SK-N-SH (cell line): Measurements from ENCODE around the gene TOR4A. TPM values are rescaled to one million over a fixed set of nuclear protein-coding genes. Genes with fewer than 3 reads are reported as not detected.
"Not testable (repeated sequence)": the region's sequence is repeated elsewhere in the genome, so short reads cannot be mapped to it uniquely, and the experiment has no call there.

Experiments used
- CTCF ChIA-PET: fragments of 300-600, 350-600 bp; formaldehyde crosslinking; extraction: SDS; loops from one replicate; lab custom pipeline; 2021; lab: Yijun Ruan, JAX
- POLR2A ChIA-PET: fragments of 350-600 bp; sonication (Branson Sonifier 250); formaldehyde crosslinking; extraction: SDS; loops from one replicate; lab custom pipeline; 2020; ENCODE audit warnings: antibody characterized with exemption, inconsistent platforms; lab: Yijun Ruan, JAX
- DNase-seq: peaks from one replicate; pipeline ENCODE4 v3.0.0; 2012
- H2AFZ ChIP-seq: fragments of 200-600 bp; sonication (generic); 2 replicates; pipeline ENCODE4 v1.8.1; 2016; ENCODE audit warnings: antibody characterized with exemption, mild to moderate bottlenecking, low read depth
- H3F3A ChIP-seq: fragments of 200-600 bp; sonication (generic); replicated peaks from 2 replicates; pipeline ENCODE3; 2016; ENCODE audit warnings: antibody characterized with exemption, mild to moderate bottlenecking; ENCODE audit not compliant: insufficient read depth
- H3K27ac ChIP-seq, 2 experiments: fragments of 200-500 bp in 1 of 2; fragments of 200-600 bp in 1 of 2; sonication (Bioruptor generic) in 1 of 2; sonication (generic), shearing (Covaris generic) in 1 of 2; 2 replicates each; pipeline versions ENCODE4 v1.5.1 to v1.6.1; 2014 to 2016; ENCODE audit warnings: low read depth in 2 of 2, inconsistent platforms in 1 of 2, low read length in 1 of 2, mild to moderate bottlenecking in 1 of 2, mixed read lengths in 1 of 2
- H3K27me3 ChIP-seq: fragments of 200-600 bp; sonication (generic), shearing (Covaris generic); 2 replicates; pipeline ENCODE4 v1.6.1; 2016; ENCODE audit warnings: mixed run types; ENCODE audit not compliant: insufficient read depth
- H3K36me3 ChIP-seq, 2 experiments: fragments of 200-500 bp in 1 of 2; fragments of 200-600 bp in 1 of 2; sonication (Bioruptor generic) in 1 of 2; sonication (generic) in 1 of 2; replicated peaks in 1 of 2; 2 replicates each; pipeline versions ENCODE3 to v1.5.1; 2014 to 2016; ENCODE audit warnings: low read length in 1 of 2, mild to moderate bottlenecking in 1 of 2; ENCODE audit not compliant: insufficient read depth in 2 of 2, control insufficient read depth in 1 of 2
- H3K4me1 ChIP-seq, 2 experiments: fragments of 200-500 bp in 1 of 2; fragments of 200-600 bp in 1 of 2; sonication (Bioruptor generic) in 1 of 2; sonication (generic), shearing (Covaris generic) in 1 of 2; 2 replicates each; pipeline versions ENCODE4 v1.5.1 to v1.6.1; 2014 to 2016; ENCODE audit warnings: low read depth in 1 of 2, low read length in 1 of 2, mixed run types in 1 of 2; ENCODE audit not compliant: insufficient read depth in 2 of 2, control insufficient read depth in 1 of 2
- H3K4me2 ChIP-seq: fragments of 200-600 bp; sonication (generic), shearing (Covaris generic); 2 replicates; pipeline ENCODE4 v1.6.1; 2017; ENCODE audit warnings: mixed run types
- H3K4me3 ChIP-seq, 2 experiments: fragments of 200-500 bp in 1 of 2; fragments of 200-600 bp in 1 of 2; sonication (Bioruptor generic) in 1 of 2; sonication (generic), shearing (Covaris generic) in 1 of 2; 2 replicates each; pipeline versions ENCODE4 v1.5.1 to v1.8.1; 2014 to 2016; ENCODE audit warnings: low read depth in 2 of 2, inconsistent platforms in 1 of 2, low read length in 1 of 2, mild to moderate bottlenecking in 1 of 2, mixed read lengths in 1 of 2, moderate library complexity in 1 of 2
- H3K79me2 ChIP-seq: fragments of 200-600 bp; sonication (generic); 2 replicates; pipeline ENCODE4 v1.8.1; 2017; ENCODE audit warnings: mild to moderate bottlenecking; ENCODE audit not compliant: insufficient read depth
- H3K9ac ChIP-seq: fragments of 200-600 bp; sonication (generic); 2 replicates; pipeline ENCODE4 v1.6.1; 2017; ENCODE audit warnings: mixed run types
- H3K9me2 ChIP-seq: fragments of 200-600 bp; sonication (generic); 2 replicates; pipeline ENCODE4 v1.6.1; 2017; ENCODE audit warnings: mixed run types
- H3K9me3 ChIP-seq: fragments of 200-600 bp; sonication (generic); 2 replicates; pipeline ENCODE4 v1.6.1; 2017; ENCODE audit warnings: mixed run types, mild to moderate bottlenecking, moderate library complexity
- H4K20me1 ChIP-seq: fragments of 200-600 bp; sonication (generic); 2 replicates; pipeline ENCODE4 v1.6.1; 2017; ENCODE audit warnings: mild to moderate bottlenecking, mixed run types; ENCODE audit not compliant: insufficient read depth
- EP300 ChIP-seq, 2 experiments: IDR thresholded peaks; 2 replicates each; pipeline versions ENCODE4 v1.4.0 to v1.6.1; 2012; ENCODE audit warnings: borderline replicate concordance in 1 of 2, low read depth in 1 of 2, low read length in 1 of 2
- MXI1 ChIP-seq: IDR thresholded peaks from 2 replicates; pipeline ENCODE4 v1.6.1; 2012; ENCODE audit warnings: mild to moderate bottlenecking, low read depth, low read length, improper control_type of control experiment
- RAD21 ChIP-seq: IDR thresholded peaks from 2 replicates; pipeline ENCODE4 v1.6.1; 2012; ENCODE audit warnings: mild to moderate bottlenecking, low read length
- RCOR1 ChIP-seq: fragments of 150-350 bp; IDR thresholded peaks from 2 replicates; pipeline ENCODE4 v1.6.1; 2017; ENCODE audit warnings: antibody characterized with exemption, low read length
- RFX5 ChIP-seq: IDR thresholded peaks from 2 replicates; pipeline ENCODE4 v1.6.1; 2012; ENCODE audit warnings: mild to moderate bottlenecking, improper control_type of control experiment, low read length
- SIN3A ChIP-seq: IDR thresholded peaks from 2 replicates; pipeline ENCODE4 v1.6.1; 2012; ENCODE audit warnings: low read depth, mild to moderate bottlenecking, low read length, moderate library complexity, borderline replicate concordance
- YY1 ChIP-seq: IDR thresholded peaks from 2 replicates; pipeline ENCODE4 v1.4.0; 2012; ENCODE audit warnings: low read depth, mild to moderate bottlenecking
- WGBS: methylation state at CpG from one replicate; pipeline ENCODE4 v1.1.6; 2017; ENCODE audit warnings: low lambda C conversion rate; 5-methylcytosine and 5-hydroxymethylcytosine counted together
- polyA plus RNA-seq, 3 experiments: library from polyadenylated mRNA; depleted of rRNA; stranded (reverse); fragments of >200 nt; gene quantifications; 2 replicates each; pipeline ENCODE4 v1.2.3, GENCODE V29; 2012
- TF ChIP-seq, protein P1 (sequence below): IDR thresholded peaks from 2 replicates; pipeline ENCODE4 v1.6.1; 2012; ENCODE audit warnings: mild to moderate bottlenecking, low read depth, low read length, moderate library complexity
- TF ChIP-seq, protein P2 (sequence below): fragments of 150-350 bp; IDR thresholded peaks from 2 replicates; pipeline ENCODE4 v1.6.1; 2017; ENCODE audit warnings: antibody characterized with exemption, low read length, low read depth, borderline replicate concordance

TOR4A gene
- polyA plus RNA-seq, 1 of the 3 experiments (the other 2 are of a cell fraction), result 0.81 TPM

DNA sequence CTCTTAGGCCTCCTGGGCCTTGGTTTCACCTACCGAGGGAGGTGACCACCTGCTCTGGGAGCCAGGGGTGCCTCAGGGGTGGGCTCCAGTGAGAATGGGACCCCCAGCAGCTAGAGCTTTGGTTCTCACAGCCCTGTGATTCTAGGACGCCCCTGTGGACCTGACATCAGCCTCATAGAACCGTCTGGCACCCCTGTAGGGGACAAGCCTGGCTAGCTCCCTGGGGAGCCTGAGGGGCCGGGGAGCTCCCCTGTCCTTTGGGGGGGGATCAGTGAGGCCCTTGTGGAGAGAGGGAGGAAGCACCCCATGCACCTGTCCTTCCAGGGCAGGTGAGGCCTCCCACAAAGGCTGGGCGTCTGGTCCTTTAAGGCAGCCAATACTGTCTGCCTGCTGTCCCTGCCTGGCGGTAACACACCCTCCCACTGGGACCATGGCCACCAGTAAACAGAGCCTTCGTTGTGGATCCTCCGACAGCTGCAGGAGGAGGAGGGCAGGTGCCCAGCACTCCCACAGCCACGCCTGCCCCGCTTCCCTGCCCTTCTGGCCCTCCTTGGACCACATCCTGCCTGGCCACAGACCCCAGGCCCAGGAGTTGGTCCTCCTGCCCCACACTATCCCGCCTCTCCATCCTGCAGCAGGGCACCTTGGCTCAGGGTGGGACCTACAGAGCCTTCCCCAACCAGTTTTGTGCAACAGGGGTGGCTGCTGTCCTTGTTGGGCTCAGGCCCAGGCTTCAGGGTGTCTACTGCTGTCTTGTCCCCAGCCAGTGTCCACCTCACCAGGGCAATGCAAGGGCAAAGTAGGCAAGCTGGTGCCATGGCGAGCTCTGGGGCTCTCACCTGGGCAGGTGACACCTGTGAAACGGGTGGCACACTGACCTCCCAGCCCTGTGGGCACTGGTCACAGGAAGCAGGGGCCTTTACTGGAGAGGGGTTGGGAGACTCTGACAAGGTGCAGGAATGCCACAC is 39.5 kb upstream of the TOR4A start:
- H3K4me2 ChIP-seq, result peak overlapping the region; percentile 97

DNA sequence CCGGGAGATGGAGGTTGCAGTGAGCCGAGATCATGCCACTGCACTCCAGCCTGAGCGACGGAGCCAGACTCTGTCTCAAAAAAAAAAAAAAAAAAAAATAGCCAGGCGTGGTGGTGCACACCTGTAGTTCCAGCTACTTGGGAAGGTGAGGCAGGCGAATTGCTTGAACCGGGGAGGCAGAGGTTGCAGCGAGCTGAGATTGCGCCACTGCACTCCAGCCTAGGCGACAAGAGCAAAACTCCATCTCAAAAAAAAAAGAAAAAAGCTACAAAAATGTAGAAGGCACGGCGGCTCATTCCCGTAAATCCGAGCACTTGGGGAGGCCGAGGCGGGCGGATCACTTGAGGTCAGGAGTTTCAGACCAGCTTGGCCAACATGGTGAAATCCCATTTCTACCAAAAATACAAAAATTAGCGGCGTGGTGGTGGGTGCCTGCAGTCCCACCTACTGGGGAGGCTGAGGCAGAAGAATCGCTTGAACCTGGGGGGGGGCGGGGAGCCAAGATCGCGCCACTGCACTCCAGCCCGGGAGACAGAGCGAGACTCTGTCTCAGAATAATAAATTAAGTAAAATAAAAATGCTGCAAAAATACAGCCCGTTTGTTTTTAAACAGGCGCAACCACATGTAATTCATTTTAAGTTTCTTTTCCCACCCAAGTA is 37.9 kb upstream of the TOR4A start:
- peaks cover 55% of the 10 kb centered on the region for H3K79me2 ChIP-seq
- peaks cover 29% of the 10 kb centered on the region for H4K20me1 ChIP-seq
- H3K4me1 ChIP-seq, result peaks cover 17 to 37% of the 10 kb centered on the region in 2 experiments; a peak in 2 of 4 replicates
- peaks cover 19% of the 10 kb centered on the region for H3F3A ChIP-seq
- ChIA-PET POLR2A (interaction anchor here (1.2 to 6.4 kb wide), 6 partner anchors 16 to 153 kb away, joined by 4 to 83 read pairs (median 14); partner anchors contain the start of genes ANAPC2, CYSRT1, MAN1B1 and NELFB), CTCF (interaction anchor here (1.1 to 3.8 kb wide), 13 partner anchors 11 to 210 kb away, joined by 3 to 33 read pairs (median 4); partner anchors contain the start of genes NELFB, NPDC1, NRARP and RNF224)
- H3K36me3 ChIP-seq, result peaks cover 13 to 20% of the 10 kb centered on the region in 2 experiments
- DNase-seq, H3K27me3 ChIP-seq, H3K9me3 ChIP-seq, H3K9me2 ChIP-seq, H2AFZ ChIP-seq: not testable (repeated sequence)
- peak overlapping the region; percentile 57 to 71 for H3K4me3 ChIP-seq
- WGBS, result 55% methylated on average over 27 of the region's 27 CpGs
- H3K27ac ChIP-seq, result peak overlapping the region; percentile 95 to 98
- peak overlapping the region; percentile 94 for H3K9ac ChIP-seq
- peak overlapping the region; percentile 97 for H3K4me2 ChIP-seq

More for the DNA sequence above, 39.5 kb upstream of the TOR4A start:
- Histone ChIP-seq H2AFZ (no peak overlapping the region), H3K27me3 (no peaks in the 10 kb centered on the region), H3K27ac (no peak overlapping the region), H4K20me1 (peaks cover 15% of the 10 kb centered on the region), H3K9me2 (no peaks in the 10 kb centered on the region), H3K4me3 (no peak overlapping the region), H3K9ac (no peak overlapping the region), H3K4me1 (peaks cover 15 to 33% of the 10 kb centered on the region in 2 experiments; a peak in 2 of 4 replicates), H3K79me2 (peaks cover 43% of the 10 kb centered on the region), H3F3A (peaks cover 14% of the 10 kb centered on the region), H3K36me3 (peaks cover 9 to 13% of the 10 kb centered on the region in 2 experiments), H3K9me3 (no peaks in the 10 kb centered on the region)
- TF ChIP-seq EP300 (IDR thresholded peaks at IDR 0.05; ENCODE audit: borderline replicate concordance in 1 of 2, low read depth in 1 of 2, low read length in 1 of 2) (no peak), RCOR1 (no peak), SIN3A (no peak), RAD21 (no peak), MXI1 (no peak), RFX5 (no peak), YY1 (no peak)
- TF ChIP-seq, protein P1, sequence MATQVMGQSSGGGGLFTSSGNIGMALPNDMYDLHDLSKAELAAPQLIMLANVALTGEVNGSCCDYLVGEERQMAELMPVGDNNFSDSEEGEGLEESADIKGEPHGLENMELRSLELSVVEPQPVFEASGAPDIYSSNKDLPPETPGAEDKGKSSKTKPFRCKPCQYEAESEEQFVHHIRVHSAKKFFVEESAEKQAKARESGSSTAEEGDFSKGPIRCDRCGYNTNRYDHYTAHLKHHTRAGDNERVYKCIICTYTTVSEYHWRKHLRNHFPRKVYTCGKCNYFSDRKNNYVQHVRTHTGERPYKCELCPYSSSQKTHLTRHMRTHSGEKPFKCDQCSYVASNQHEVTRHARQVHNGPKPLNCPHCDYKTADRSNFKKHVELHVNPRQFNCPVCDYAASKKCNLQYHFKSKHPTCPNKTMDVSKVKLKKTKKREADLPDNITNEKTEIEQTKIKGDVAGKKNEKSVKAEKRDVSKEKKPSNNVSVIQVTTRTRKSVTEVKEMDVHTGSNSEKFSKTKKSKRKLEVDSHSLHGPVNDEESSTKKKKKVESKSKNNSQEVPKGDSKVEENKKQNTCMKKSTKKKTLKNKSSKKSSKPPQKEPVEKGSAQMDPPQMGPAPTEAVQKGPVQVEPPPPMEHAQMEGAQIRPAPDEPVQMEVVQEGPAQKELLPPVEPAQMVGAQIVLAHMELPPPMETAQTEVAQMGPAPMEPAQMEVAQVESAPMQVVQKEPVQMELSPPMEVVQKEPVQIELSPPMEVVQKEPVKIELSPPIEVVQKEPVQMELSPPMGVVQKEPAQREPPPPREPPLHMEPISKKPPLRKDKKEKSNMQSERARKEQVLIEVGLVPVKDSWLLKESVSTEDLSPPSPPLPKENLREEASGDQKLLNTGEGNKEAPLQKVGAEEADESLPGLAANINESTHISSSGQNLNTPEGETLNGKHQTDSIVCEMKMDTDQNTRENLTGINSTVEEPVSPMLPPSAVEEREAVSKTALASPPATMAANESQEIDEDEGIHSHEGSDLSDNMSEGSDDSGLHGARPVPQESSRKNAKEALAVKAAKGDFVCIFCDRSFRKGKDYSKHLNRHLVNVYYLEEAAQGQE, result no peak
- TF ChIP-seq, protein P2, sequence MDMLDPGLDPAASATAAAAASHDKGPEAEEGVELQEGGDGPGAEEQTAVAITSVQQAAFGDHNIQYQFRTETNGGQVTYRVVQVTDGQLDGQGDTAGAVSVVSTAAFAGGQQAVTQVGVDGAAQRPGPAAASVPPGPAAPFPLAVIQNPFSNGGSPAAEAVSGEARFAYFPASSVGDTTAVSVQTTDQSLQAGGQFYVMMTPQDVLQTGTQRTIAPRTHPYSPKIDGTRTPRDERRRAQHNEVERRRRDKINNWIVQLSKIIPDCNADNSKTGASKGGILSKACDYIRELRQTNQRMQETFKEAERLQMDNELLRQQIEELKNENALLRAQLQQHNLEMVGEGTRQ, result no peak
- DNase-seq, result no peak
- 86% methylated on average over 6 of the region's 13 CpGs for WGBS
- CTCF ChIA-PET, result interaction anchor here (0.7 to 4.5 kb wide), 14 partner anchors 10 to 189 kb away, joined by 3 to 95 read pairs (median 10); partner anchors contain the start of genes ANAPC2, CYSRT1, DPP7 and LRRC26
- POLR2A ChIA-PET, result interaction anchor here (6.4 kb wide), 1 partner anchor 18 kb away, joined by 83 read pairs; the partner anchor contains the start of gene NELFB
